Superior temporal gyrus (tissue), 1 donor: ENCODE results near the gene NTN5.

Experiments
- DNase-seq: peaks from one replicate; pipeline ENCODE4 v3.0.0-alpha.2; 2016; ENCODE audit errors: extremely low spot score

NTN5 gene

GRCh38 chr19:48615231-48616040 lies 57.4 kb downstream of the NTN5 start:
- no peak for DNase-seq

GRCh38 chr19:48614436-48615230 lies 58.2 kb downstream of the NTN5 start, which contains the start of gene FAM83E:
Gene FAM83E, minus strand, starts transcription at chr19:48615076. Its CDS starts 1,704 bp downstream, at chr19:48613372.
- no peak for DNase-seq

GRCh38 chr19:48613852-48614435 lies 58.9 kb downstream of the NTN5 start:
- DNase-seq = no peak

GRCh38 chr19:48613024-48613851 lies 59.6 kb downstream of the NTN5 start:
- no peak for DNase-seq

- no peak for DNase-seq
Observed at GRCh38 chr19:48611872-48612271, 60.9 kb downstream of the NTN5 start.
